Measurements from ENCODE around the gene NOTCH4.

NOTCH4 gene

DNA sequence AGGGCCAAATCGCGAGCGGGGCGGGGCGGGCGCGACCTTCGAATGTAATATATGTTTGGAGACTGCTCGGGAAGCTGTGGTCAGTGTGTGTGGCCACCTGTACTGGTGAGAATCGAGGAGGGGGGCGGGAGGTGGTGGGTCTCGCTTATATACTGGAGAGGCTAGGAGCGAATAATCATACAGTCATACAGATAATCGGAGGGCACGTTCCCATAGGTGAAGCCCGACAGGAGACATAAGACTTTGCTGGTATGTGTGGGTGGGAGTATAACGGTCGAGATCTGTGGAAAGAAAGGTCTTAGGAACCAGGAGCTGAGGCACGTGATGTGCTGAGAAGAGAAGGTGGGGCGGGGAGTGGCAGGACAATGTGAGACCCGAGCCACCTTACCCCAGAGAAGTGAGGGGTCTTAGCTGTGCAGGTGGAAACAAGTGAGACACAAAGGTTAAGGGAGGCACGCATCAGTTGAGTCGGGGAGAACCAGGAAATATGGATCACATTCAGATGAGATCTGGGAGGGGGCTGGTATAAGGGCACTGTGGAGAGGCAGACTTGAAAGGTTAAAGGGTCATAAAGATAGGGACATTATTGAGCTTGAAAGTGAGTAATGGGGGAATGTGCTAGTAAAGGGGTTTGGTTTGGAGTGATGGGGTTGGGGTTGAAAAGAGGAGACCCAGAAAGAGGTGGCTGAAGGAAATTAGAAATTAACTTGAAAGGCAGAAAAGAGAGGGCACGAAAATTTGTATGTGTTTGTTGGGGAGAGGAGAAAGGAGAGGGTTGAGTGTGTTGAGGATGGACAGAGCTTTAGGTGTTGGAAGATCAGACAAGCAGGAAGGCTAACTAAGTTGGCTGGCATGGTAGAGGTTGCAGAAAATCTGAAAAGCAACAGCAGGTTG is 45.1 kb downstream of the NOTCH4 start:
- no peak for DNase-seq

DNA sequence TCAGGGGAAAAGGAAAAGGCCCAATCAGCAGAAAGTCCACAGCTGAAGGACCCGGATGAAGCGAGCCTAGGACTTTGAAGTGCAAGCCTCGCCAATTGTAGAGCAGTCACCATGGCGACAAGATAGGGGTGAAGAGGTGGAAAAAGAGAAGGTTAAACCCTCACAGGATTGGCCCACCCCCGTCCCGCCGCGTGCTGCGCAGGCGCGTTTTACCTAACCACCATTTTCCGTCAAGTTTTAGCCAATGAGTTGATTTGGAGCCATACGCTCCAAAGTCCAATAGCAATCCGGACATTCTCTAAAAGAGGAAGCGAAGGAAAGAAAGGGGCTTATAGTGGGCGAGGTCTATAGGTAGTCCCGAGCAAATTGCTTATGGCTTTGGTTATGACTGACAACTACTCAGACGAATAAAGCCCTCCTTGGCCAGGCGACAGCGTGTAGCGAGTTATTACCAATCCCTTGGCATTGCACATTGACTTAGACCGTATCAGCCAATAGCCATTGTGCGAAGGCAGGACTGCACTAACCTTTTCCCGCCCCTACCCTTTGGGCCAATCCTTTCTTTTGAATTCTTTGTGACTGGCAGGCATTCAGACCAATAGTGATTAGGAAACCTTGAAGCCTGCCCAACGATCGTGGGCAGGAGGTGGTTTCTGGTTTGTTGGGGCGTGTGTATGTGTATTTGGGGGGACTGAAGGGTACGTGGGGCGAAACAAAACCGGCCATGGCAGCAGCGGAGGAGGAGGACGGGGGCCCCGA is 45.9 kb downstream of the NOTCH4 start, which contains the start of gene RNF5:
Gene RNF5, plus strand, starts transcription at position 618 of the 759 bp plus-strand sequence. Its CDS starts 107 bp downstream, at position 725.
- peak; percentile 100 for DNase-seq

DNA sequence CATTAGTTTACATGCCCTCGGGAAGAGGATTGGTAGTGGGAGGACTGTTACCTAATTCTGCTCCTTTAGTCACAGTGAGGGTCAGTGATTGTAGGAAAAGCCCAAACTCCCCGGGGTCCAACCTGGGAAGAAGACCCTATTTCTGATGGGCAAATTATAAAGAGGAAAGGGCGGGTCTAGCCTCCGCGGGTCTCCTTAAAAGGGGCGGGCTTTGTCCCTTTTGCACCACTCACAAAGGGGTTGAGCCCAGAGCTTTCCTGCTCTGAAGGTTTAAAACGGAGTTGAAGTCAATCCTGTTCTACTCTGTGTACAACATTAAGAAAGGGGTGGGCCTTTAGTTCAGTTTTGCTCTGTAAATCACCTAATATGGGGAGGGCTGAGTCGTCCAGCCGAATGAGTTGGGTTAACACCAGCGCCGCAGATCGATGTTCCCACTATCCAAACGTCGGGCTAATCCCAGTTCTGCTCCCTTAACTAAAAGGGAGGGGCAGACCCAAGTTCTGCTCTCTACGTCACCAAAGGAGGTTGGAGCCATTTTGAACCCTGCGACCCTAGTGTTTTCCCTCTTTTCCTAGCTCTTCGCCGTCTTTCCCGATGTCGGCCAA is 46.6 kb downstream of the NOTCH4 start:
- no peak for DNase-seq

DNA sequence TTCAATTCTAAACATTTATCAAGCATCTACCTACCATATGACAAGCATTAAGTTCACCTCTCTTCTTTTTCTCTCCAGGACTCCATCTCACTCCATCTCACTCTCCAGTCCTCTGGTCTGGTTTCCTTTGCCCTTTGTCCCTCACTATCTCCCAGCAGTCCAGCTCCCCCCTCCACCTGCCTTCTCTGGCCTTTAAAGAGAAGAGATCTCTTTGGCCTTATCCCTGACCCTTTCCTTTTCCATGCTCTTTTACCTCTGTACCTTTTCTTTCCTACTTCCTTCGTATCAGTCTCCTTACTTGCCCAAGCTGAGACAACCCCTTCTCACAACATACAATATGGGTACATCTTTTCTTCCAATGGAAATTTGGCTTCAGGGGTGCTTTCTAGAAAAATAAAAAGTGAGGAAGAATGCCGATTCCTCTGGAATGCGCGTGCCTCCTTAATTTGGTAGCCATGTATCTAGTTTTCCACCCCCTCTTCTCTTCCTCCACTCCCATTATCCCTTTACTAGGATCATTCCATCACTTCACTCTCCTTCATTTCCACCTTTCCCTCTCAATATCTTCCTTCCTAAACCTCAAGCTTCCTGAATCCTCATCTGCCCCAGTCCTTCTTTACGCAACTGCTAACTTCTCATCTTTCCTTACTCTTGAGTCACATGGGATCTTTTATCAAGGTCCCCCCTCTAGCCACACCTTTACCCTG is 47.2 kb downstream of the NOTCH4 start:
- DNase-seq = no peak

DNA sequence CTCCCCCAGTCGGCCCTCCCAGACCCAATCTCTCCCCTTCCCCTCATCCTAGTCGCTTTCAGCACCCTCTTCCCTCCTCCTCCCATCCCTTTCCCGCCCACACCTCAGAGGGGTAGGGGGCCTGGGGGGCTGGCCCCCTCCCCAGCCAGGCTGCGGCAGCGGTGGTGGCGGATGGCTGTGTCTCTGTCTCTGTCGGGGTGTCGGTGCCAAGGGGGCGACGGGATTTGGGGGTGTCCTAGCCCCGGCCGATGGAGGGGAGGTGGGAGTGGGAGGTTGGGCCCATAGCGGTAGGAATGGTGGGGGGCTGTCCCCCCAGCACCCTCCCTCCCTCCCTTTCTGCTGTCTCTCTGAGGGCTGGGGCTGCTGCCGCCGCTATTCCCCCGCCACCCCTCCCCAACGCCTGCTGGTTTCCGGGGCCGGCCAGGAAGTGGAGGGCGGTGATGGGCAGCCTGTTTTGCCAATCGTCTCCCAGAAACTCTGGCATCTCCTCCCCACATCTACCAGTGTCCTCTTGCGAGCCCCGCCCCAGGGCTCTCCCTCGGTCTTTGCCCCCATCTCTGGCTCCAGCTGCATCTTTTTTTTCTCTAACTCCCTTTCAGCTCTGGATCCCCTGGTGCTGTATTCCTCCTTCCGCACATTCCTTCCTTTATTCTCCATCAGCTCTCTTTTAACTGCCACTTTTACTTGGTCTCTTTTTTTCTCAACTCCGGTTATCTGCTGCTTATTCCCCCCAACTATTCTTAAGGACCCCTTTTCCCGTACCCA is 48.0 kb downstream of the NOTCH4 start, which contains the start of gene AGPAT1:
Gene AGPAT1, minus strand, starts transcription at position 374 of the 765 bp plus-strand sequence. CDS start 4,588 bp downstream, outside the sequence.
- DNase-seq = peak; percentile 95

DNA sequence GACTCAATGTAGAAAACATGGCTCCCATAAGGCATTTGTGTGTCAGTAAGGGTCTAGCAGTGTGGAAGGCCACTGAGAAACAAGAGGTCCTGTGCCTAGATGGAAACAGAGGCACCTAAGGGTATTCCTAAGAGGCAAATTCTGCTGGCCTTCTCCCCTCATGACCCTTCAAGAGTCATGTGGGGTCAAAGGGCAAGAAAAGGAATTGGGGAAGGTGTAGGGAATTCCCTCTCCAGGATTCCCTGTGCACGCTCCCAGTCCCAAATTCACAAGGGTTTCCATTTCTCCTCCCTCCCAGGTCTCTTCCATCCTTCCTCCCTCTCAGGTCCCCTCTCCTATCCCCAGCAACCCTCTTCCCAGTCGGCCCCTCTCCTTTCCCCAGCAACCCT is 48.6 kb downstream of the NOTCH4 start:
- no peak for DNase-seq

DNA sequence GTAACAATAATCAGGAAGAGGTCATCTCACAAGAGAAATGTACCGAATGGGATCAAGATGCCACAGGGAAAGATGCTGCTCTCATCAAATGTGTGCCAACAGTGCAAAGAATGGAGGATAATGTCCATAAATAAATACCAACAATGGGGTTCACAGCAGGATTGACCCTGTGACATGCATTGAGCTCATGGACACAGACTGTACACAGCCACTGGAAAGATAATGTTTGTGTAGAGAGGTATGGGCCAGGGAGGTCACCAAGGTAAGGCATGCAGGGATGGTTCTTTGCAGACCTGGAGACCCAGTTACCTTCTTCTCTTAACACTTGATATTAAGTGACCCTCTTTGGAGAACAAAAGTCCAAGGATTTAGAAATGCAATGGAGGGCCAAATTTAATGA is 49.5 kb downstream of the NOTCH4 start:
- no peak for DNase-seq

DNA sequence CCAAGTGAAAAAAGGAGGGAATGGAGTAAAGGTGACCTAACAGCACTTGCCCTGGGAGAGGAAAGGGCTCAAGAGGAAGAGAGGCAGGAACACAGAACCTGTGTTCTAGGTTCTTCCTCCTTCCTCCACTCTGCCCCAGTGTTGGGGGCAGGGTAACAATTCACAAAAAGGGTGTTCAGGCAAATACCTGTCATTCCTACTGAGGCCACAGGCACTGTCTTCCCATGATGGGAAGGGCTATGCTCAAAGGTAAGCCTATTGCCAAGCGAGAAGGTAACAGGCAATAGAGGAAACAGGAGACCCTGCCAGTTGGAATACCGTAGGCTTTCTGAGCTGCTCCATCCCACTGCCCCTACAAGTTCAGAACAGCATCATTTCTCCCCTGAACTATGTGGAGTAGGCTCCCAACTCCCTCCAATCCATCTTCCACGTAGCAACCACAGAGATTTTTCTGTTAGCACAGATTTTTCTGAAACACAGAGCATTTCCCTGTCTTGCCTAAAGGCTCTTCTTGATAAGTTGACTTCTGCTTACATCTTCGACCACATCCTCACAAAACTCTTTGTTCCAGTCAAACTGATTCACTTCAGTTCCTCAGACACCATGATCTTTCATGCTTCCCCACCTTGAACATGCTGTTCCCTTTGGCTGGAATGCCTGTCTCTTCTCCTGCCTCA is 50.7 kb downstream of the NOTCH4 start:
- no peak for DNase-seq

DNA sequence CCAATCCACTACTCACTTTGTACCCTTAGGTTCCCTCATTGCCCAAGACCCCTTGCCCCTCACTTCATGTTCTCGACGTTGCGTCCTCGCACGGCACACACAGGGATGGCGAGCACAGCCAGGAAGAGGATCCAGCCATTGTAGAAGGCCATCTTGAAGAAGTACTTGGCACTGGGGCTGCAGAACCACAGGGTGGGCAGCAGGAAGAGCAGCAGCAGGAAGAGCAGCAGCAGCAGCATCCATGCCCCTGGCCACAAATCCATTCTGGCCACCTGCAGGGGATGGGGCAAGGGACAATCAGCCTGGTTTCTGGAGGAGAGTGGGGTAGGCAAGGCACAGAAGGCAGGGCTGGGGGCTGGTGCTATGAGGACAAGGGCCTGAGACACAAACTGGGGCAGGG is 52.6 kb downstream of the NOTCH4 start:
- DNase-seq = no peak

DNA sequence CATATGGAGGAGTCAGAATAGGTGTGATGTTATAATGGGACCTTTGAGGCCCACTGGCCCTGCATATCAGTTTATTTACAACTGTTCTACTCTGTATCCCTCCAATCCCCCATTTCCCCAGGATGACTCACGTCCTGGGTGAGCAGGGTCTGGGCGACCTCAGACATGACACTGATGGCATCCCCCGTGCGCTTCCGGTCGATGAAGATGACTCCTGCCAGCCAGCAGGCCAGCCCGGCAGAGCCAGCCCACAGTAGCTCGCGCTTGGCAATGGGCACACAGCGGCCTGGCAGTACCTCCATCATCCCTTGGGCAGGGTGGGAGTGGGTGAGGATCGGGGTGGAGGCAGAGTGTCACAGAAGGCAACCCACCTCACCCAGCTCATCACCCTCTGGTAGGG is 53.6 kb downstream of the NOTCH4 start:
- no peak for DNase-seq

DNA sequence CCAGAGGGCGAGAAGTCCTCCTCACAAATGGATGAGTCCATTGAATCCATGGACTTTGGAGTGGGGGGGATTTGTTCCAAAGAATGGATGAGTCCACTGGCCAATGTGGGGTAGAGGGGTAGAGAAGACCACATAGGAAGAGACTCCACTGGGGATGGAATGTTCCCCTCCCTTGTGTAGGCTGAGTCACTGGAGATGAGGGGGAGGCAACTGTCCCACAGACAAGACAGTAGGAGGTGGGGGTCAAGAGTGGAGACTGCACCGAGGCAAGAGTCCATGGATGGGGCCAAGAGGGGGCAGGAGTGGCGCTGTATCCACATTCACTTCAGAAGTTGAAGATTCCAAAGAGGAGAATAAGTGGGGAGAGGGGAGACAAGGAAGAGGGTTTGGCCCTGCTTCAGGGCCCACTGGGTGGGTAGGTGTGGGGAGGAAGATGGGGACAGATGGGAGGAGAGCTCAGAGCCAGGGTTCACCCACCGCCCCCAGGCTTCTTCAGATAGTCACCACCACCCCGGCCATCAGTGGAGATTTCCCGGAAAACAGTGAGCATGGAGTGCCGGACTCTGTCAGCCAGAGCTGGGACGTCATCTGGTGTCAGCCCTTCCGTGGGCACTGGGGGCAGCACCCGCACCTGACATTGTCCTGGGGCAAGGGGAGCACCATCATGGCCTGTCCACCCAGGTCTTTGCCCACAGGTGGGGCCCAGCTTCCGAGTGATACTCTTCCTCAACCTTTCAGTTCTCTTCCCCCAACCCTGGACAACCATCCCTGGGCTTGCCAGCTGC is 54.9 kb downstream of the NOTCH4 start:
- no peak for DNase-seq

DNA sequence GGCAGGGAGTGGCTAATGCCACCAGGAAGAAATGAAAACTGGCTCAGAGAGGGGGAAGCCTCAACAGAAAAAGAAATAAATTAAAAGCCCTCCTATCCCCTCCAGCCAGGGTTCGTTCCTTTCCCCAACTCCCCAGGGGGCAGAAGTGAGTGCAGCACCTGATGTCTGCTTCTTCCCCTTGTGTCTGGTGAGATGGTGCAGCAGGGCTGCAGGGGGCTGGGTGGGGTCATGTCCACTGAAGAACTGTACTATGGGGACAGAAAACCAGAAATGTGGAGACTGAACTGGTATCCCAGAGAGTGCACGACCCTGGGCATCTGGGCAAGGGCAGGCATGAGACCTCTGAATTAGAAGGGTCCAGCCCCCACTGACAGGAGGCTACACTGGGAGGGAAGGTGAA is 55.5 kb downstream of the NOTCH4 start:
- no peak for DNase-seq

DNA sequence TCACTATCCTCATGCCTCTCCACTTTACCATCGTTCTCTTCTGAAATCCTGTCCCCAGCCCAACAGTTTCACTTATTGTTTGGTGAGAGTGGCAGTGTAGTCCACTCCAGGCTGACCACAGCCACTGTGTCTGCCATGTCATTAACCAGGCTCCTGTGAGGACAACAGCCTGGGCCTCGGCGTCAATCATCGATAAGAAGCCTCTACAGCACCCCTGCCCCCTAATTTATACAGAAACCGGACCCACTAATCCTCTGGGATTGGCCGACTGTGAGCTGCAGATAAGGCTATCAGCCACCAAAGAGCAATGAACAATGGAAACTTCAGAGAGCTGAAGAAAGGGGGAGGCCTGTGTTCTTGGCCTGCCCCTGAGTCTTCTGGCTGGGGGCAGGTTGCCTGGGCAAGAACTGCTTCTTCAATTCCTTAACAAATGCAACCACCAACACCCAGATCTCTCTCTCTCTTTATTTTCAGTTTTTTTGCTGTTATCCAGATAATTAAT is 56.1 kb downstream of the NOTCH4 start:
- DNase-seq = no peak

DNA sequence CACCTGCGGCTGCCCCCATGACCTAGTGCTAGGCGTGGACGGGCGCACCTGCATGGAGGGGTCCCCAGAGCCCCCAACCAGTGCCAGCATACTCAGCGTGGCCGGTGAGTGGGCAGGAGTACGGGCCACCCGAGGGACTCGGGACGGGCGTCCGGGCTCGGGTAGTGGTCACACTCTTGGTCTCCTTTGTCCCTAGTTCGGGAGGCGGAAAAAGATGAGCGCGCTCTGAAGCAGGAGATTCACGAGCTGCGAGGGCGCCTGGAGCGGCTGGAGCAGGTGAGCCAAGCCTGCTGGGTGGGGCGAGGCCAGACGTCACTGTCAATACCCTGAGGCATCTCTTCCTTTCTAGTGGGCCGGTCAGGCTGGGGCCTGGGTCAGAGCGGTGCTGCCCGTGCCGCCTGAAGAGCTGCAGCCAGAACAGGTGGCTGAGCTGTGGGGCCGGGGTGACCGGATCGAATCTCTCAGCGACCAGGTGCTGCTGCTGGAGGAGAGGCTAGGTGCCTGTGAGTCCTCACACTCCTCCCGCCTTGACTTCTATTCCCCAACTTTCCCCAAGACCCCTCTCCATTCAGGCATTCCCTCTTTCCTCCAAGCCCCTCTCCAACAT is 56.6 kb downstream of the NOTCH4 start:
- no peak for DNase-seq

DNA sequence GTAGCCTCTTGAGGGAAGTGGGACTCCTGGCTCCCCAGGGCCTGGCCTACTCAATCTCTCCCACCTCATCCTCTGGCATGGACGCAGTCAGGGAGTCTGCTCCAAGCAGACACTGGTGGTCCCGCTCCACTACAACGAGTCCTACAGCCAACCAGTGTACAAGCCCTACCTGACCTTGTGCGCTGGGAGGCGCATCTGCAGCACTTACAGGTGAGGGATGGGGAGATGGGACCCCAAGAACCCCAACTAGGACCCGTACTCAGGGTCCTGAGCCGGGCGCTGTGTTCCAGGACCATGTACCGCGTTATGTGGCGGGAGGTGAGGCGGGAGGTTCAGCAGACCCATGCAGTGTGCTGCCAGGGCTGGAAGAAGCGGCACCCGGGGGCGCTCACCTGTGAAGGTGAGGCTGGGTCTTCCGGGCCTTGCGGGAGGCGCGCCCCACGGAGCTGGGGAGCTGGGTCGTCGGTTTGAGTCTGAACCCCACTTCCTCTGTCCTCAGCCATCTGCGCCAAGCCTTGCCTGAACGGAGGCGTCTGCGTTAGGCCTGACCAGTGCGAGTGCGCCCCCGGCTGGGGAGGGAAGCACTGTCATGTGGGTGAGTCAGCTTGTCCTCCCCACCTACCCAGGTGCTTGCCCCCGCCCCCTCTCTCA is 57.3 kb downstream of the NOTCH4 start:
- DNase-seq = no peak

DNA sequence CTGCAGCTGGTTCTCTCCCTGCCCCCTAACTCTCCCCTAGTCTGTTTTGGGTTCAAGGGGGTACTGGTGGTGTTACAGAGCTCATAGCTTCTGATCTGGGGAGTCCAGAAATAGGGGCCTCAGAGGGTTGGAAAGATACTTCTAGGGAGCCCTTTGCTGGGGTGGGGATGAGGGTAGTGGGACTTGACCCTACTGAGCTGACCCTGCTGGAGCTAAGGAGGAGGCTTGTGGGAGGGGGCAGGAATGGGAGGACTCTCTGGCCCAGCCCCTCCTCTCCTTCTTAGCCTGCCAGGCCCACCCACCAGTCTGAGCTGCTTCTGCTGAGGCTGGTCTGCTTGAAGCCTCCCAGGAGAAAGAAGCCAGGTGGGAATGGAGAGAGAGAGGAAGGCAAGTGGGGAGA is 59.6 kb downstream of the NOTCH4 start, which contains the start of gene EGFL8:
Gene EGFL8, plus strand, starts transcription at position 301 of the 400 bp plus-strand sequence. CDS start 1,571 bp downstream, outside the sequence.
- DNase-seq = no peak

DNA sequence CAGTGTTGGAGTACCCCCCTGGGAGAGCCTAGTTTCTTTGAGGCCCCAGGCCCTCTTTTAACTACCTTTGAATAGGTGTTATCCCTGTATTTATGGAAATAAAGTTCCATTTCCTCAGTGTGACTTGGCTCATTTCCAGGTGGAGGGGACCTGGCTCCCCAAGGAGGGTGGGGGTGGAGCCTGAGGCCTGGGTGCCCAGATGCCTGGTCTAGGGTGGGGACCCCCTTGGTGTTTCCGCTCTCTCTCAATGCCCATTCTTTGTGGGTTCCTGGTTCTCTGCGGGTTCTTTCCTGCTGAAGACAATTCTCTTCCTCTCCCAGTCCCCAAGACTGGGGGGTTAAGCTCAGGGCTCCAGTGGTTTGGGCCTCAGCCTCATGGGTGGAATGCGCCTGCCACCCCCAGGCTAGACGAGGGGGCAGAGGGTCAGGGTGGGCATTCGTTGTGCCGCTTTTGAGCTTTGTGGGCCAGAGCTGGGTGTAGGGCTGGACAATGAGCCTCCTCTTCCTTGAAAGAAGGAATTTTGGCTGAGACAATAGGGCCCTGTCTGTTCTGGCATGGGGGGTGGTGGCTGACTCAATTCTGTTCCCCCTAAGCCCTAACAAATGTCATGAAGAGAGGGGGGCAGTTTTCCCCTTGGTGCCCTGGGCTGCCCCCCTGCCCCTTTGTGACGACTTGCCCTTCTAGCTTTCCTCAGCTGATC is 60.2 kb downstream of the NOTCH4 start:
- DNase-seq = no peak

DNA sequence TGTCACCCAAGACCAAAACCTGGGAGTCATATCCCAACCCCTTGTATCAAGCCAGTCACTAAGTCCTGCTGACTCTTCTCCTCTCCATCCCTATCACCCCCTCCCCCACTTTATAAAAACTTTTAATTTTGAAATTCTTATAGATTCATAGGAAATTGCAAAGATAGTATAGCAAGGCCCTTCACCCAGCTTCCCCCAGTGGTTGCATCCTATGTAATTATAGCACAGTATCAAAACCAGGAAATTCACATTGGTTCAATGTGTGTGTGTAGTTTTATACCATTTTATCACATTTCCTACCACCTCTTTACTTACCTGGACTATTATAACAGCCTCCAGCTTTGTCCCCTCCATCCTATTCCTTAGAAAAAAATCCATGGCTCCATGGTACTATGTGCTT is 65.8 kb downstream of the NOTCH4 start:
- DNase-seq = no peak

DNA sequence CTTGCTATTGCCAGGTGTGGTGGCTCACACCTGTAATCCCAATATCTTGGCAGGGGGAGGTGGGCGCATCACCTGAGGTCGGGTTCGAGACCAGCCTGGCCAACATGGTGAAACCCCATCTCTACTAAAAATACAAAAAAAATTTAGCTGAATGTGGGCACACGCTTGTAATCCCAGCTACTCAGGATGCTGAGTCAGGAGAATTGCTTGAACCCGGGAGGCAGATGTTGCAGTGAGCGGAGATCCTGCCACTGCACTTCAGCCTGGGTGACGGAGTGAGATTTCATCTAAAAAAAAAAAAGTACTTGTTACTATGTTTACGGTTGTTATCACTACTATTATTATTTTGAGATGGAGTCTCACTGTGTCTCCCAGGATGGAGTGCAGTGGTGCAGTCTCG is 67.0 kb downstream of the NOTCH4 start:
- DNase-seq = no peak
